Lung (tissue), 12 donors: ENCODE data around the gene TMEM44. TPM values are rescaled to one million over a fixed set of nuclear protein-coding genes. Genes with fewer than 3 reads are reported as not detected.

Experiments used
- ATAC-seq: fragments of 200-7000 bp; cut with Tn5 transposase; one replicate; pipeline ENCODE4 v1.9.1; 2020; ENCODE audit warnings: moderate number of reproducible peaks; ENCODE audit not compliant: insufficient read depth, low FRiP score
- DNase-seq, 3 donors: peaks; one replicate each; pipeline ENCODE4 v3.0.0-alpha.2; 2013 to 2017
- H3K27ac ChIP-seq, 2 donors: one replicate each; pipeline ENCODE4 v1.5.1; 2013; ENCODE audit warnings: mild to moderate bottlenecking in 2 of 2, moderate library complexity in 2 of 2, control low read depth in 1 of 2, inconsistent platforms in 1 of 2, low read depth in 1 of 2, low read length in 1 of 2
- H3K27me3 ChIP-seq, 3 donors: one replicate each; pipeline ENCODE4 v1.5.1; 2013; ENCODE audit warnings: low read length in 2 of 3; ENCODE audit not compliant: control insufficient read depth in 3 of 3, insufficient read depth in 3 of 3
- H3K36me3 ChIP-seq, 4 donors: one replicate each; pipeline ENCODE4 v1.5.1; 2013; ENCODE audit warnings: low read length in 4 of 4, mild to moderate bottlenecking in 1 of 4, moderate library complexity in 1 of 4; ENCODE audit not compliant: control insufficient read depth in 4 of 4, insufficient read depth in 4 of 4
- H3K4me1 ChIP-seq, 5 donors: one replicate each; pipeline ENCODE4 v1.5.1; 2013; ENCODE audit warnings: low read length in 5 of 5, mild to moderate bottlenecking in 2 of 5, moderate library complexity in 1 of 5; ENCODE audit not compliant: control insufficient read depth in 5 of 5, insufficient read depth in 5 of 5
- H3K4me3 ChIP-seq: one replicate; pipeline ENCODE4 v1.5.1; 2013; ENCODE audit warnings: mild to moderate bottlenecking, control low read depth, moderate library complexity
- H3K9ac ChIP-seq, 2 donors: one replicate each; pipeline ENCODE4 v1.5.1; 2013; ENCODE audit warnings: low read length in 2 of 2, control low read depth in 1 of 2; ENCODE audit not compliant: insufficient read depth in 1 of 2
- H3K9me3 ChIP-seq, 4 donors: one replicate each; pipeline ENCODE4 v1.5.1; 2013; ENCODE audit warnings: low read length in 3 of 4, mild to moderate bottlenecking in 1 of 4, moderate library complexity in 1 of 4; ENCODE audit not compliant: control insufficient read depth in 4 of 4, insufficient read depth in 3 of 4
- WGBS, 2 donors: extraction: QIAGEN DNeasy Blood & Tissue Kit; methylation state at CpG; one replicate each; pipeline ENCODE4 v1.1.7; 2013; 5-methylcytosine and 5-hydroxymethylcytosine counted together
- polyA plus RNA-seq, 2 donors: library from polyadenylated mRNA; stranded (reverse); fragments of 200-250 nt; gene quantifications; one replicate each; pipeline ENCODE4 v1.2.1, GENCODE V29; 2013
- total RNA-seq, 2 donors: library from RNA; depleted of rRNA in 1 of 2; stranded (reverse); fragments of >200 nt in 1 of 2; gene quantifications; one replicate each; pipeline ENCODE4 v1.2.1, GENCODE V29; 2014 to 2021
- TF ChIP-seq, protein P1 (sequence below): IDR thresholded peaks from 2 replicates; pipeline ENCODE4 v1.5.1; 2012; ENCODE audit warnings: mild to moderate bottlenecking; ENCODE audit errors: control extremely low read depth, extremely low read depth
- donor health status: control.
- donor health status: control.
- donor health status: Bipolar disorder and iron deficiency.
- donor health status: healthy.
- donor health status: DM: yes; HTN: yes; CAD: no.

Gene TMEM44
- total and polyA plus RNA-seq, 4 donors = 10.4 to 23.5 (median 17.1) TPM

DNA sequence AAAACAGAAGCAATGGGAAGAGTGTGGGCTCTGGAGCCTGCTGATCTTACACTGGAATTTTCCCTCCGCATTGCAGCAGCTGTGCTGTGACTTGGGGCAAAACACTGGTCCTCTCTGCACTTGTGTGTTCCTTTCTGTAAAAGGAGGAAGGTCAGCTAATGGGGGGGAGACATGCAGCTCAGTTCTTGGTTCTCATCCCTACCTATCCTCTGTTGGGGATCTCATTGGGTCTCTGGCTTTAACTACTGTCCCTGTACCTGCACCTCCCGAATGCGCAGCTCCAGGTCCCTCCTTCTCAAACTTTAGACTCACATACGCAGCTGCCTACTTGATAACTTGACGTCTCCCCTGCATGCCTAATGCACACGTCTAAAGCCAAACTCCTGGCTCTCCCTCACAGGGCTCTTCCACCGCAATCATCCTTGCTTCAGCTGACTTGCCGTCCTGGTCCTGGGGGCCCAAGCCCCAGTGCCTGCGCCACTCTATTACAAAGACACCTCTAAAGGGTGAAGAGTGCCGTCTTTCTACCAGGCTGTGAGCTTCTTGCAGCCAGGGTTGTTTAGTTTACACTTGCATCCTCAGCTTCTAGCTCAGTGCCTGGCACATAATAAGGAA lies 5.9 kb upstream of the TMEM44 start:
- DNase-seq = no peak
- ATAC-seq = no peak
- H3K9ac ChIP-seq = no peak overlapping the region

GRCh38 chr3:194637541-194638400 lies 4.6 kb upstream of the TMEM44 start:
- ATAC-seq (no peak), DNase-seq (no peak)
- 94 to 96% methylated on average over 22 of the region's 22 CpGs for WGBS, 2 donors
- Histone ChIP-seq H3K27me3 (no peaks in the 10 kb centered on the region), H3K9ac (no peak overlapping the region), H3K27ac (no peak overlapping the region), H3K36me3 (peaks cover 7 to 15% (median 8%) of the 10 kb centered on the region in 4 donors), H3K4me3 (no peak overlapping the region), H3K4me1 (peaks cover 0 to 3% (median 0%) of the 10 kb centered on the region in 5 donors), H3K9me3 (no peaks in the 10 kb centered on the region)
- TF ChIP-seq, protein P1, sequence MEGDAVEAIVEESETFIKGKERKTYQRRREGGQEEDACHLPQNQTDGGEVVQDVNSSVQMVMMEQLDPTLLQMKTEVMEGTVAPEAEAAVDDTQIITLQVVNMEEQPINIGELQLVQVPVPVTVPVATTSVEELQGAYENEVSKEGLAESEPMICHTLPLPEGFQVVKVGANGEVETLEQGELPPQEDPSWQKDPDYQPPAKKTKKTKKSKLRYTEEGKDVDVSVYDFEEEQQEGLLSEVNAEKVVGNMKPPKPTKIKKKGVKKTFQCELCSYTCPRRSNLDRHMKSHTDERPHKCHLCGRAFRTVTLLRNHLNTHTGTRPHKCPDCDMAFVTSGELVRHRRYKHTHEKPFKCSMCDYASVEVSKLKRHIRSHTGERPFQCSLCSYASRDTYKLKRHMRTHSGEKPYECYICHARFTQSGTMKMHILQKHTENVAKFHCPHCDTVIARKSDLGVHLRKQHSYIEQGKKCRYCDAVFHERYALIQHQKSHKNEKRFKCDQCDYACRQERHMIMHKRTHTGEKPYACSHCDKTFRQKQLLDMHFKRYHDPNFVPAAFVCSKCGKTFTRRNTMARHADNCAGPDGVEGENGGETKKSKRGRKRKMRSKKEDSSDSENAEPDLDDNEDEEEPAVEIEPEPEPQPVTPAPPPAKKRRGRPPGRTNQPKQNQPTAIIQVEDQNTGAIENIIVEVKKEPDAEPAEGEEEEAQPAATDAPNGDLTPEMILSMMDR = no peak

More for the DNA sequence above, 5.9 kb upstream of the TMEM44 start:
- Histone ChIP-seq H3K4me3 (no peak overlapping the region), H3K36me3 (peaks cover 7 to 20% (median 11%) of the 10 kb centered on the region in 4 donors), H3K9me3 (no peaks in the 10 kb centered on the region), H3K27ac (peak overlapping the region in 1 of 2 donors; percentile 74), H3K4me1 (peaks cover 0 to 3% (median 0%) of the 10 kb centered on the region in 5 donors), H3K27me3 (no peaks in the 10 kb centered on the region)
- 96 to 97% methylated on average over 10 of the region's 10 CpGs for WGBS, 2 donors
- TF ChIP-seq, protein P1 = no peak

DNA sequence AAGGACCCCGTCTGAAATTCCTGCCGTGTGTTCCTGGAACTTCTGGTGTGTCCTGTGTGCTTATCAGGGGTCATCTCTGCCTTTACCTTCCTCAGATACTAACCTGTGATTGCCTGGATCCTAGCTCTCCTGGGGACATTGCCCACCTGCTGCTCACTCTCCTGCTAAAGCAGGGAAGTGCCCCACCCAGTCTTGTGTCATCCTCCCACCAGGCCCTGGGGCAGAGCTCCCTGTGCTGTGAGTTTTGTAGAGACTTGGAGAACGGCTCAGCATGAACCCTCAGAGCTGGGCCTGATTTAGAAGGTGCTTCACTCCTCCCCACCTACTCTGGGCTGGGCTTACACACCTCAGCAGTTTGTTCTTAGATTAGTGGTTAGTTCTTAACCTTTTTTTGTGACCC lies 3.8 kb upstream of the TMEM44 start:
- peaks cover 7 to 12% (median 8%) of the 10 kb centered on the region in 4 donors for H3K36me3 ChIP-seq
- H3K4me1 ChIP-seq = peaks cover 0 to 6% (median 0%) of the 10 kb centered on the region in 5 donors
- no peak for DNase-seq
- ATAC-seq = no peak
- WGBS, 2 donors = 56 to 66% methylated on average over 3 of the region's 3 CpGs
- no peaks in the 10 kb centered on the region for H3K9me3 ChIP-seq
- no peak overlapping the region for H3K4me3 ChIP-seq
- TF ChIP-seq, protein P1 = no peak
- H3K27me3 ChIP-seq = no peaks in the 10 kb centered on the region
- H3K27ac ChIP-seq = no peak overlapping the region
- H3K9ac ChIP-seq = no peak overlapping the region
